Astrocyte (in vitro differentiated cells and primary cell): ENCODE measurements around the gene ZNF784.

Source experiments
- EZH2 ChIP-seq: IDR thresholded peaks from 2 replicates; pipeline ENCODE4 v1.6.1; 2012; ENCODE audit warnings: mild to moderate bottlenecking, low read length, inconsistent platforms; ENCODE audit not compliant: insufficient read depth
- TF ChIP-seq, protein P1 (sequence below): IDR thresholded peaks from 2 replicates; pipeline ENCODE4 v1.5.1; 2011; ENCODE audit warnings: low read depth, mild to moderate bottlenecking, inconsistent platforms, low read length, moderate library complexity; ENCODE audit not compliant: insufficient read depth

DNA sequence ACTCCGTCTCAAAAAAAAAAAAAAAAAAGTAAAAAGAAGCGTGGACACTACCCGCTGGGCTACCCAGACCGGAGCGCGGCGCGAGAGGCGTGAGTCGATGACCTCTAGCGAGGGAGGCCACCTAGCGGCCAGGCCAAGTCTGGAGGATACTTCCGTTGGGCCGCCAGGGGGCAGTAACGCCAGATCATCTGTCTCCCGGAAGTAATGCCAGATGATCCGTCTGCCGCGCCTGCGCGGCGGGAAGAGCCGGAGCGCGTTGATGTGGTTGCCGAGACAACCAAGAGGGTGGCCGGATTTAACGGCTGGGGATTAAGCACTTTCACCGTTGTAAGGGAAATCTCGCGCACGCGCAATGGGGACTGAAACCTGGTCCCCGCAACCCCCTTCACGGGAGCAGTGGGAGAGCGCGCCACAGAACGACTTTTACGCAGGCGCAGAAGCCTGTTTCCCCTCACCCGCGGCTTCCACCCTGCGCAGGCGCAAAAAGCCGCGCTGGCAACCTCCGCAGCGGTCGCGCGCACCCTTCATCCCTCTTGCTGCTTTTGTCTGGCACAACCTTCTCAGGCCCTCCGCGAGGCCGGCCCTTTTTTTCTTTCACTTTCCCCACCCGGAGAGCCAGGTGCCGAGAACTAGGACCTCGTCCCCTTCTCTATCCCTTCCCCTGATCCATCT, 29.4 kb upstream of the ZNF784 start:
- TF ChIP-seq, protein P1, sequence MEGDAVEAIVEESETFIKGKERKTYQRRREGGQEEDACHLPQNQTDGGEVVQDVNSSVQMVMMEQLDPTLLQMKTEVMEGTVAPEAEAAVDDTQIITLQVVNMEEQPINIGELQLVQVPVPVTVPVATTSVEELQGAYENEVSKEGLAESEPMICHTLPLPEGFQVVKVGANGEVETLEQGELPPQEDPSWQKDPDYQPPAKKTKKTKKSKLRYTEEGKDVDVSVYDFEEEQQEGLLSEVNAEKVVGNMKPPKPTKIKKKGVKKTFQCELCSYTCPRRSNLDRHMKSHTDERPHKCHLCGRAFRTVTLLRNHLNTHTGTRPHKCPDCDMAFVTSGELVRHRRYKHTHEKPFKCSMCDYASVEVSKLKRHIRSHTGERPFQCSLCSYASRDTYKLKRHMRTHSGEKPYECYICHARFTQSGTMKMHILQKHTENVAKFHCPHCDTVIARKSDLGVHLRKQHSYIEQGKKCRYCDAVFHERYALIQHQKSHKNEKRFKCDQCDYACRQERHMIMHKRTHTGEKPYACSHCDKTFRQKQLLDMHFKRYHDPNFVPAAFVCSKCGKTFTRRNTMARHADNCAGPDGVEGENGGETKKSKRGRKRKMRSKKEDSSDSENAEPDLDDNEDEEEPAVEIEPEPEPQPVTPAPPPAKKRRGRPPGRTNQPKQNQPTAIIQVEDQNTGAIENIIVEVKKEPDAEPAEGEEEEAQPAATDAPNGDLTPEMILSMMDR: peak; percentile 99
- TF ChIP-seq EZH2: no peak
